ENCODE measurements around the gene CUX1.

Gene CUX1

GRCh38 chr7:102216573-102217314 lies 399.3 kb downstream of the CUX1 start:
- Histone ChIP-seq H3K4me3 (IDR thresholded peaks at IDR 0.05; ENCODE audit: insufficient read depth, low read depth, low read length) (no peak overlapping the region), H2AFZ (ENCODE audit: low read depth) (no peak overlapping the region), H4K20me1 (ENCODE audit: insufficient read depth) (no peaks in the 10 kb centered on the region), H3K4me1 (ENCODE audit: low read depth, poor library complexity, severe bottlenecking) (no peaks in the 10 kb centered on the region), H3K27me3 (ENCODE audit: insufficient read depth, low read depth) (no peaks in the 10 kb centered on the region), H3K9ac (no peak overlapping the region), H3K36me3 (ENCODE audit: insufficient read depth) (no peaks in the 10 kb centered on the region), H3K4me2 (no peak overlapping the region), H3K79me2 (ENCODE audit: insufficient read depth, low read depth) (no peaks in the 10 kb centered on the region), H3K27ac (no peak overlapping the region)
- TF ChIP-seq, protein P1, sequence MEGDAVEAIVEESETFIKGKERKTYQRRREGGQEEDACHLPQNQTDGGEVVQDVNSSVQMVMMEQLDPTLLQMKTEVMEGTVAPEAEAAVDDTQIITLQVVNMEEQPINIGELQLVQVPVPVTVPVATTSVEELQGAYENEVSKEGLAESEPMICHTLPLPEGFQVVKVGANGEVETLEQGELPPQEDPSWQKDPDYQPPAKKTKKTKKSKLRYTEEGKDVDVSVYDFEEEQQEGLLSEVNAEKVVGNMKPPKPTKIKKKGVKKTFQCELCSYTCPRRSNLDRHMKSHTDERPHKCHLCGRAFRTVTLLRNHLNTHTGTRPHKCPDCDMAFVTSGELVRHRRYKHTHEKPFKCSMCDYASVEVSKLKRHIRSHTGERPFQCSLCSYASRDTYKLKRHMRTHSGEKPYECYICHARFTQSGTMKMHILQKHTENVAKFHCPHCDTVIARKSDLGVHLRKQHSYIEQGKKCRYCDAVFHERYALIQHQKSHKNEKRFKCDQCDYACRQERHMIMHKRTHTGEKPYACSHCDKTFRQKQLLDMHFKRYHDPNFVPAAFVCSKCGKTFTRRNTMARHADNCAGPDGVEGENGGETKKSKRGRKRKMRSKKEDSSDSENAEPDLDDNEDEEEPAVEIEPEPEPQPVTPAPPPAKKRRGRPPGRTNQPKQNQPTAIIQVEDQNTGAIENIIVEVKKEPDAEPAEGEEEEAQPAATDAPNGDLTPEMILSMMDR (conservative IDR thresholded peaks at IDR 0.05; ENCODE audit: low read depth, low read length), result no peak

DNA sequence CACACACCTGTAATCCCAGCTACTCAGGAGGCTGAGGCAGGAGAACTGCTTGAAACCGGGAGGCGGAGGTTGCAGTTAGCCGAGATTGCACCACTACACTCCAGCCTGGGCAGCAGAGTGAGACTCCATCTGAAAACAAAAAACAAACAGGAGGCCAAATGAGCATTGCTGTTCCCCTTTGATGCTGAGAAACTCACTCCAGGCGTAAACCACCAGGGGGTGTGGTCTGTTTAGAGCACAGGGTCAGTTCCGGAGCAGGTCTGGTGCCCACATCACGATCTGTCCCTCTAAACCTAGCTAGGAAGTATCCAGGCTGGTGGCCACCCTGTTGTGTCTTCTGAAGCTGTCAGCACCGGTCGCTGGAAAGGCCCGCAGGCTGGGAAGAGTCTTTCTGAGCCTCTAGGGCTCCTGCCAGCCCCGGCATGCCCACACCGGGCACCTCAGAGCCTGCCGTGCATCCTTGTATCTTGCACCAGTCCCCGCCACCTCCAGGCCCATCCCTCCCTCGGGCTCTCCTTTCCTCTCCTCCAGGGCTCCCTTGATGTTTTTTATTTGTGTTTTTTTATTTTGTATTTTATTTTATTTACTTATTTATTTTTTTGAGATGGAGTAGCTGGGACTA lies 402.9 kb downstream of the CUX1 start:
- H3K27me3 ChIP-seq (ENCODE audit: insufficient read depth, low read depth), result no peaks in the 10 kb centered on the region
- H2AFZ ChIP-seq (ENCODE audit: low read depth), result no peak overlapping the region
- H3K36me3 ChIP-seq (ENCODE audit: insufficient read depth), result no peaks in the 10 kb centered on the region
- H3K9ac ChIP-seq, result no peak overlapping the region
- no peak overlapping the region for H3K27ac ChIP-seq
- TF ChIP-seq, protein P1 (conservative IDR thresholded peaks at IDR 0.05; ENCODE audit: low read depth, low read length), result no peak
- H3K4me2 ChIP-seq, result no peak overlapping the region
- no peak overlapping the region for H3K4me3 ChIP-seq (IDR thresholded peaks at IDR 0.05; ENCODE audit: insufficient read depth, low read depth, low read length)
- no peaks in the 10 kb centered on the region for H3K79me2 ChIP-seq (ENCODE audit: insufficient read depth, low read depth)
- no peaks in the 10 kb centered on the region for H4K20me1 ChIP-seq (ENCODE audit: insufficient read depth)
- H3K4me1 ChIP-seq (ENCODE audit: low read depth, poor library complexity, severe bottlenecking), result no peaks in the 10 kb centered on the region

DNA sequence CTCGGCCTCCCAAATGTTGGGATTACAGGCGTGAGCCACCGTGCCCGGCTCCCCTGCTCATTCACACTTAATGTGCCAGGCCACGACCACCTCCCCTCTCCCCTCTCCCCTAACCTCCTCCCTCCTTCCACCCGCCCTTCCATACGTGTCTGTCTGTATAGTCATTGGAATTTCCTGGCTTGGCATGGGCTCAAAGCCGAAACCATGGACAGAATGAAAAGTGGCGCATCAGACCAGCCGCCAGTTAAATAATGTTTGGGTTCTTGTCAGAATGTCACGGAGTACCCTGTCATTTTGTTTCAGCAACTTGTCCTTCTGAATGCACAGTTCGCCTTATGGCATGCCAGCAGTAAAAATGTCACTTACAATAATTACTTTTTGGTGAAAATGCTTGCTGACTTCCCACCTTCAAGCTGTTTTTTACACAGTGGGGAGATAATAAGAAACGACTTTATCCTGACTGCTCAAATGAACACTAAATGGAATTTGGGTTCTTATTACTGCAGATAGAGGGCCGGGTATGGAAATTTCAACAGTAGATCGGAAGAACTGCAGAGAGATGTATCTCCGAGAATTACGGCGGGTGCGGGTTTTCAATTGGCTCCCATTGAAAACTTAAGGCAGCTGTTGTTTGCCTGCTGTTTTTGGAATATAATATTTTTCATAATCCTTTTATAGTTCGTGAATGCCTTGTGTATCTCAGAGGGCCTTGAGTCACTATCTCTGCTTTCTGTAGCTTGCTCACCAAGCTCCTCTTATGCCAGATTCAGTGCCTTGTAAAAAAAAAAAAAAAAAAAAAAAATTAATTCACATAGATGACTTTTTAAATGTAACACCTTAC lies 403.8 kb downstream of the CUX1 start:
- H3K4me3 ChIP-seq (IDR thresholded peaks at IDR 0.05; ENCODE audit: insufficient read depth, low read depth, low read length), result no peak overlapping the region
- H3K79me2 ChIP-seq (ENCODE audit: insufficient read depth, low read depth), result no peaks in the 10 kb centered on the region
- no peak overlapping the region for H3K9ac ChIP-seq
- TF ChIP-seq, protein P1 (conservative IDR thresholded peaks at IDR 0.05; ENCODE audit: low read depth, low read length), result no peak
- no peaks in the 10 kb centered on the region for H3K4me1 ChIP-seq (ENCODE audit: low read depth, poor library complexity, severe bottlenecking)
- H3K4me2 ChIP-seq, result no peak overlapping the region
- no peak overlapping the region for H3K27ac ChIP-seq
- H4K20me1 ChIP-seq (ENCODE audit: insufficient read depth), result no peaks in the 10 kb centered on the region
- no peak overlapping the region for H2AFZ ChIP-seq (ENCODE audit: low read depth)
- no peaks in the 10 kb centered on the region for H3K27me3 ChIP-seq (ENCODE audit: insufficient read depth, low read depth)
- H3K36me3 ChIP-seq (ENCODE audit: insufficient read depth), result no peaks in the 10 kb centered on the region

DNA sequence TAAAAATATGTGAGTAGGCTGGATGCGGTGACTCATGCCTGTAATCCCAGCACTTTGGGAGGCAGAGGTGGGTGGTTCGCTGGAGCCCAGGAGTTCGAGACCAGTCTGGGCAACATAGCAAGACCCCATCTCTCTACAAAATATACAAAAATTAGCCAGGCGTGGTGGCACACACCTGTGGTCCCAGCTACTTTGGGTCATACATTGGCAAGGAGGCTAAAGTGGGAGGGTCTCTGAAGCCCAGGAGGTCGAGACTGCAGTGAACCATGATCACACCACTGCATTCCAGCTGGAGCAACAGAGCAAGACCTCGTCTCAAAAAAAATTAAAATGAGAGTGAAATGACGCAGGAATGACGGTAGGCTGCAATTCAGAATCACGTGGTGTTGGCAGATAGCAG lies 404.5 kb downstream of the CUX1 start:
- Histone ChIP-seq H3K4me1 (ENCODE audit: low read depth, poor library complexity, severe bottlenecking) (no peaks in the 10 kb centered on the region), H3K27me3 (ENCODE audit: insufficient read depth, low read depth) (no peaks in the 10 kb centered on the region), H3K27ac (no peak overlapping the region), H2AFZ (ENCODE audit: low read depth) (no peak overlapping the region), H3K79me2 (ENCODE audit: insufficient read depth, low read depth) (no peaks in the 10 kb centered on the region), H3K4me3 (IDR thresholded peaks at IDR 0.05; ENCODE audit: insufficient read depth, low read depth, low read length) (no peak overlapping the region), H4K20me1 (ENCODE audit: insufficient read depth) (no peaks in the 10 kb centered on the region), H3K9ac (no peak overlapping the region), H3K36me3 (ENCODE audit: insufficient read depth) (no peaks in the 10 kb centered on the region), H3K4me2 (no peak overlapping the region)
- TF ChIP-seq, protein P1 (conservative IDR thresholded peaks at IDR 0.05; ENCODE audit: low read depth, low read length), result no peak

Data from KMS-11 (cell line).